ENCODE results near the gene TOMM34. TPM values are rescaled to one million over a fixed set of nuclear protein-coding genes. Genes with fewer than 3 reads are reported as not detected.

The TOMM34 gene
- total and polyA plus RNA-seq, 2 of the 13 experiments (the other 11 are each of a cell fraction or from before 2014, with no cell fraction given) = 36.2 to 52.0 TPM

DNA sequence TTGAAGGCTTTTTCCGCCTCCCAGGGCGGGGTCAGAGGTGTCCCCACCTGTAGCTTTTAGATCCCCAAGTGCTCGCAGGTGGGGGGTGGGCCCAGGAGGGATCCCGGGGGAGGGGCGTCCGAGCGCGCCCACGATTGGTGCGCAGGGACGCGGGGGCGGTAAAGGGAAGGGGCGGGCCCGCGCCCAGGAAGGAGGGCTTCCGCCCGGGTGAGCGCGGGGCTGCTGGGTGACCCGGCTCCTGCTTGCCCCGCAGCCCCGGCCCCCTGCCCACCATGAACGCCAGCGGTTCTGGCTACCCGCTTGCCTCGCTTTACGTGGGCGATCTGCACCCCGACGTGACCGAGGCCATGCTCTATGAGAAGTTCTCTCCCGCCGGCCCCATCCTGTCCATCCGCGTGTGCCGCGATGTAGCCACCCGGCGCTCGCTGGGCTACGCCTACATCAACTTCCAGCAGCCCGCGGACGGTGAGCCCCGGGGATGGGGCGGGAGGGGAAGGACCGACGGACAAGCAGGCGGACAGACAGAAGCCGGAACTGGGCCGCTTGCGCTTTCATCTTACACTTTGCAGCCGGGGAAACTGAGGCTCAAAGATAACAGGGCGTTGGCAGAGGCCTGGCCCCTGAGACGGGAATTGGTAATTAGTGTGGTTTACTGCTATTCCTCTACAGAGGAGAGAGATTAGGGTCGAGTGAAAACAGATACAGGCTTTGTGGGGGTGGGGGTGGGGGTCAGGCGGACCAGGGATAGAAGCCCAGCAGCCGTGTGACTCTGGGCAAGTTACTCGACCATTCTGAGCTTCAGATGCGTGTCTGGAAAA is 50.1 kb downstream of the TOMM34 start, which contains the start of gene PABPC1L (continued):
- TF ChIP-seq YEATS2 (CRISPR knock-in tag; IDR thresholded peaks at IDR 0.05; ENCODE audit: borderline replicate concordance) = peak; percentile 28; the same call in 1 of the 2 replicates
- no peak; the same call in 1 of the 2 replicates for TF ChIP-seq ZNF253 (CRISPR knock-in tag; IDR thresholded peaks at IDR 0.05; ENCODE audit: borderline replicate concordance)
- peak; percentile 61; the same call in 1 of the 2 replicates for TF ChIP-seq DNMT1 (CRISPR knock-in tag; IDR thresholded peaks at IDR 0.05)
- no peak for TF ChIP-seq RFX1 (IDR thresholded peaks at IDR 0.05)
- TF ChIP-seq CENPT (CRISPR knock-in tag; IDR thresholded peaks at IDR 0.05; ENCODE audit: low read depth) = no peak
- peak; percentile 37 for TF ChIP-seq ASH2L (IDR thresholded peaks at IDR 0.05; ENCODE audit: insufficient read length, low read depth, low read length)
- TF ChIP-seq ARNT2 (CRISPR knock-in tag; IDR thresholded peaks at IDR 0.05; ENCODE audit: low read depth) = peak; percentile 88
- peak in 1 of 2 experiments; percentile 86; a peak in 2 of 4 replicates for TF ChIP-seq ATF4 (CRISPR knock-in tag; IDR thresholded peaks at IDR 0.05)
- peak; percentile 59 for TF ChIP-seq ZNF883 (CRISPR knock-in tag; IDR thresholded peaks at IDR 0.05; ENCODE audit: not compliant biosample characterization)
- TF ChIP-seq, protein P1, sequence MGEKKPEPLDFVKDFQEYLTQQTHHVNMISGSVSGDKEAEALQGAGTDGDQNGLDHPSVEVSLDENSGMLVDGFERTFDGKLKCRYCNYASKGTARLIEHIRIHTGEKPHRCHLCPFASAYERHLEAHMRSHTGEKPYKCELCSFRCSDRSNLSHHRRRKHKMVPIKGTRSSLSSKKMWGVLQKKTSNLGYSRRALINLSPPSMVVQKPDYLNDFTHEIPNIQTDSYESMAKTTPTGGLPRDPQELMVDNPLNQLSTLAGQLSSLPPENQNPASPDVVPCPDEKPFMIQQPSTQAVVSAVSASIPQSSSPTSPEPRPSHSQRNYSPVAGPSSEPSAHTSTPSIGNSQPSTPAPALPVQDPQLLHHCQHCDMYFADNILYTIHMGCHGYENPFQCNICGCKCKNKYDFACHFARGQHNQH (CRISPR knock-in tag; IDR thresholded peaks at IDR 0.05) = peak; percentile 83; the same call in 1 of the 2 replicates
- TF ChIP-seq, protein P2, sequence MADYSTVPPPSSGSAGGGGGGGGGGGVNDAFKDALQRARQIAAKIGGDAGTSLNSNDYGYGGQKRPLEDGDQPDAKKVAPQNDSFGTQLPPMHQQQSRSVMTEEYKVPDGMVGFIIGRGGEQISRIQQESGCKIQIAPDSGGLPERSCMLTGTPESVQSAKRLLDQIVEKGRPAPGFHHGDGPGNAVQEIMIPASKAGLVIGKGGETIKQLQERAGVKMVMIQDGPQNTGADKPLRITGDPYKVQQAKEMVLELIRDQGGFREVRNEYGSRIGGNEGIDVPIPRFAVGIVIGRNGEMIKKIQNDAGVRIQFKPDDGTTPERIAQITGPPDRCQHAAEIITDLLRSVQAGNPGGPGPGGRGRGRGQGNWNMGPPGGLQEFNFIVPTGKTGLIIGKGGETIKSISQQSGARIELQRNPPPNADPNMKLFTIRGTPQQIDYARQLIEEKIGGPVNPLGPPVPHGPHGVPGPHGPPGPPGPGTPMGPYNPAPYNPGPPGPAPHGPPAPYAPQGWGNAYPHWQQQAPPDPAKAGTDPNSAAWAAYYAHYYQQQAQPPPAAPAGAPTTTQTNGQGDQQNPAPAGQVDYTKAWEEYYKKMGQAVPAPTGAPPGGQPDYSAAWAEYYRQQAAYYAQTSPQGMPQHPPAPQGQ (CRISPR knock-in tag; IDR thresholded peaks at IDR 0.05; ENCODE audit: borderline replicate concordance) = no peak
- TF ChIP-seq, protein P3, sequence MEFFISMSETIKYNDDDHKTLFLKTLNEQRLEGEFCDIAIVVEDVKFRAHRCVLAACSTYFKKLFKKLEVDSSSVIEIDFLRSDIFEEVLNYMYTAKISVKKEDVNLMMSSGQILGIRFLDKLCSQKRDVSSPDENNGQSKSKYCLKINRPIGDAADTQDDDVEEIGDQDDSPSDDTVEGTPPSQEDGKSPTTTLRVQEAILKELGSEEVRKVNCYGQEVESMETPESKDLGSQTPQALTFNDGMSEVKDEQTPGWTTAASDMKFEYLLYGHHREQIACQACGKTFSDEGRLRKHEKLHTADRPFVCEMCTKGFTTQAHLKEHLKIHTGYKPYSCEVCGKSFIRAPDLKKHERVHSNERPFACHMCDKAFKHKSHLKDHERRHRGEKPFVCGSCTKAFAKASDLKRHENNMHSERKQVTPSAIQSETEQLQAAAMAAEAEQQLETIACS (CRISPR knock-in tag; IDR thresholded peaks at IDR 0.05) = peak; percentile 54
- TF ChIP-seq ARNTL (CRISPR knock-in tag; IDR thresholded peaks at IDR 0.05) = peak; percentile 61
- TF ChIP-seq, protein P4, sequence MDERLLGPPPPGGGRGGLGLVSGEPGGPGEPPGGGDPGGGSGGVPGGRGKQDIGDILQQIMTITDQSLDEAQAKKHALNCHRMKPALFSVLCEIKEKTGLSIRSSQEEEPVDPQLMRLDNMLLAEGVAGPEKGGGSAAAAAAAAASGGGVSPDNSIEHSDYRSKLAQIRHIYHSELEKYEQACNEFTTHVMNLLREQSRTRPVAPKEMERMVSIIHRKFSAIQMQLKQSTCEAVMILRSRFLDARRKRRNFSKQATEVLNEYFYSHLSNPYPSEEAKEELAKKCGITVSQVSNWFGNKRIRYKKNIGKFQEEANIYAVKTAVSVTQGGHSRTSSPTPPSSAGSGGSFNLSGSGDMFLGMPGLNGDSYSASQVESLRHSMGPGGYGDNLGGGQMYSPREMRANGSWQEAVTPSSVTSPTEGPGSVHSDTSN (CRISPR knock-in tag; IDR thresholded peaks at IDR 0.05) = no peak
- 0 out of 2 replicates have a peak, but pooled peaks have one; percentile 22 for TF ChIP-seq MZF1 (CRISPR knock-in tag; IDR thresholded peaks at IDR 0.05; ENCODE audit: borderline replicate concordance)
- TF ChIP-seq ZNF746 (CRISPR knock-in tag; IDR thresholded peaks at IDR 0.05) = 0 out of 2 replicates have a peak, but pooled peaks have one; percentile 78
- peak; percentile 59; the same call in 1 of the 2 replicates for TF ChIP-seq FOSL2 (CRISPR knock-in tag; IDR thresholded peaks at IDR 0.05)
- TF ChIP-seq ZNF230 (CRISPR knock-in tag; IDR thresholded peaks at IDR 0.05) = peak; percentile 77; the same call in 1 of the 2 replicates
- no peak for TF ChIP-seq HDAC6 (IDR thresholded peaks at IDR 0.05; ENCODE audit: low read depth, low read length)
